ENCODE results near the gene SRGAP3.

SRGAP3 gene

GRCh38 chr3:9173445-9173844, 76.0 kb downstream of the SRGAP3 start:
- no peak for DNase-seq (ENCODE audit: low spot score)

GRCh38 chr3:9172851-9173321, 76.6 kb downstream of the SRGAP3 start:
- no peak for DNase-seq (ENCODE audit: low spot score)

- DNase-seq (ENCODE audit: low spot score), result no peak
Observed at GRCh38 chr3:9170851-9171160, 78.6 kb downstream of the SRGAP3 start.

- no peak for DNase-seq (ENCODE audit: low spot score)
Observed at GRCh38 chr3:9169956-9170850, 79.2 kb downstream of the SRGAP3 start.

- DNase-seq (ENCODE audit: low spot score), result no peak
Observed at GRCh38 chr3:9169326-9169725, 80.1 kb downstream of the SRGAP3 start.

GRCh38 chr3:9168241-9168741, 81.2 kb downstream of the SRGAP3 start:
- peak; percentile 45 for DNase-seq (ENCODE audit: low spot score)

- no peak for DNase-seq (ENCODE audit: low spot score)
Observed at GRCh38 chr3:9167222-9167621, 82.2 kb downstream of the SRGAP3 start.

- DNase-seq (ENCODE audit: low spot score), result no peak
Observed at GRCh38 chr3:9165421-9165820, 84.0 kb downstream of the SRGAP3 start.

GRCh38 chr3:9163289-9163688, 86.2 kb downstream of the SRGAP3 start:
- no peak for DNase-seq (ENCODE audit: low spot score)

GRCh38 chr3:9161811-9162210, 87.6 kb downstream of the SRGAP3 start:
- DNase-seq (ENCODE audit: low spot score), result no peak

GRCh38 chr3:9161298-9161697, 88.1 kb downstream of the SRGAP3 start:
- no peak for DNase-seq (ENCODE audit: low spot score)

GRCh38 chr3:9158865-9159630, 90.4 kb downstream of the SRGAP3 start:
- peak; percentile 80 for DNase-seq (ENCODE audit: low spot score)

- no peak for DNase-seq (ENCODE audit: low spot score)
Observed at GRCh38 chr3:9157651-9158362, 91.6 kb downstream of the SRGAP3 start.

GRCh38 chr3:9156604-9157003, 92.8 kb downstream of the SRGAP3 start:
- no peak for DNase-seq (ENCODE audit: low spot score)

GRCh38 chr3:9155028-9155427, 94.4 kb downstream of the SRGAP3 start:
- DNase-seq (ENCODE audit: low spot score), result no peak

- peak; percentile 76 for DNase-seq (ENCODE audit: low spot score)
Observed at GRCh38 chr3:9153904-9154619, 95.4 kb downstream of the SRGAP3 start.

- no peak for DNase-seq (ENCODE audit: low spot score)
Observed at GRCh38 chr3:9151240-9151639, 98.2 kb downstream of the SRGAP3 start.

GRCh38 chr3:9149566-9149965, 99.9 kb downstream of the SRGAP3 start:
- DNase-seq (ENCODE audit: low spot score), result no peak

- DNase-seq (ENCODE audit: low spot score), result no peak
Observed at GRCh38 chr3:9147896-9148266, 101.6 kb downstream of the SRGAP3 start.

- DNase-seq (ENCODE audit: low spot score), result no peak
Observed at GRCh38 chr3:9147215-9147895, 102.1 kb downstream of the SRGAP3 start.

Data from SK-N-DZ (cell line).